Regular cardiac myocyte (primary cell): Measurements from ENCODE around the gene NIBAN1. TPM values are rescaled to one million over a fixed set of nuclear protein-coding genes. Genes with fewer than 3 reads are reported as not detected.

Source experiments
- total RNA-seq: library from RNA; depleted of rRNA; stranded (reverse); fragments of >200 nt; gene quantifications from 2 replicates; pipeline ENCODE4 v1.2.3, GENCODE V29; 2014

NIBAN1 gene, protein sequence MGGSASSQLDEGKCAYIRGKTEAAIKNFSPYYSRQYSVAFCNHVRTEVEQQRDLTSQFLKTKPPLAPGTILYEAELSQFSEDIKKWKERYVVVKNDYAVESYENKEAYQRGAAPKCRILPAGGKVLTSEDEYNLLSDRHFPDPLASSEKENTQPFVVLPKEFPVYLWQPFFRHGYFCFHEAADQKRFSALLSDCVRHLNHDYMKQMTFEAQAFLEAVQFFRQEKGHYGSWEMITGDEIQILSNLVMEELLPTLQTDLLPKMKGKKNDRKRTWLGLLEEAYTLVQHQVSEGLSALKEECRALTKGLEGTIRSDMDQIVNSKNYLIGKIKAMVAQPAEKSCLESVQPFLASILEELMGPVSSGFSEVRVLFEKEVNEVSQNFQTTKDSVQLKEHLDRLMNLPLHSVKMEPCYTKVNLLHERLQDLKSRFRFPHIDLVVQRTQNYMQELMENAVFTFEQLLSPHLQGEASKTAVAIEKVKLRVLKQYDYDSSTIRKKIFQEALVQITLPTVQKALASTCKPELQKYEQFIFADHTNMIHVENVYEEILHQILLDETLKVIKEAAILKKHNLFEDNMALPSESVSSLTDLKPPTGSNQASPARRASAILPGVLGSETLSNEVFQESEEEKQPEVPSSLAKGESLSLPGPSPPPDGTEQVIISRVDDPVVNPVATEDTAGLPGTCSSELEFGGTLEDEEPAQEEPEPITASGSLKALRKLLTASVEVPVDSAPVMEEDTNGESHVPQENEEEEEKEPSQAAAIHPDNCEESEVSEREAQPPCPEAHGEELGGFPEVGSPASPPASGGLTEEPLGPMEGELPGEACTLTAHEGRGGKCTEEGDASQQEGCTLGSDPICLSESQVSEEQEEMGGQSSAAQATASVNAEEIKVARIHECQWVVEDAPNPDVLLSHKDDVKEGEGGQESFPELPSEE
- total RNA-seq = 15.7 and 47.4 TPM in 2 replicates

DNA sequence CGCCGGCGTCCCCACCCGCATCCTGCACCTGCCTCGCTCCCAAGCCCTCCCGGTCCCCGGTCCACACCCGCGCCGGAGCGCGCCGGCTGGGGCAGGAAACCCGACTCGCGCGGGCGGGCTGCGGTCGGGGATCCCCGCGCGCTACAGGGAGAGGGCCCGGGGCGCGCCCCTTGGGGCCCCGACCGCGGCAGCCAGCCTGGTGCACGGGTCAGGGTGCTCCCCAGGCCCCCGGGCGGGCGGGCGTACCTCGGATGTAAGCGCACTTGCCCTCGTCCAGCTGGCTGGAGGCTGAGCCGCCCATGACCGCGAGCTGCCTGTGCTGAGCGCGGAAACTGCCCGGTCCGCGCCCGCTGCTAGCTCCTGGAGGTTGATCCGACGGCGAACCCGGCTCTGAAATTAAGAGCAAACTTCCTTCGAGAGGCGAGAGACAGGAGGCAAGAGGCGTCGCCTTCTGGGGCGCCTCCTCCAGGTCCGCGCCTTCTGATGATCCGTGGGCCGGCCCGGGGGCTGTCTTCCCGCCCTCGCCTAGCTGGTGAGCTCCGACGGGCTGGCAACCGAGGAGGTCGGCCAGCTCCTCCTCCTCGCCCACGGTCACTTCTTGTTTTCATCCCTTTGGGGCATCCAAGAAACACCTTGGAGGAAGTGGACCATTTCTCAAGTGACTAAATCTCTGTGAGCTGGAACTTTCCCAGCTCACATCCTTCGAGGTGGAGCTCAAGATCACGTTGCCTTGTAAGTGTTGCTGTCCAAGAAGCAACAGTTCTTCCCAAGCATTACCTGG is at the start of gene NIBAN1:
Gene NIBAN1, minus strand, starts transcription at position 453 of the 781 bp plus-strand sequence. Its CDS starts 152 bp downstream, at position 301.

Other genes starting within 250 kb of the NIBAN1 start
- gene EDEM3, start 219.7 kb downstream of the NIBAN1 start, total RNA-seq = 110 and 117 TPM in 2 replicates
- gene RNF2, start 71.0 kb upstream of the NIBAN1 start, total RNA-seq = 22.8 and 25.1 TPM in 2 replicates
- 21.1 and 31.3 TPM in 2 replicates for gene TRMT1L, start 182.4 kb upstream of the NIBAN1 start, total RNA-seq
- 2.7 and 8.7 TPM in 2 replicates for gene SWT1, start 182.7 kb upstream of the NIBAN1 start, total RNA-seq